ENCODE measurements around the gene RNH1.

Gene RNH1

DNA sequence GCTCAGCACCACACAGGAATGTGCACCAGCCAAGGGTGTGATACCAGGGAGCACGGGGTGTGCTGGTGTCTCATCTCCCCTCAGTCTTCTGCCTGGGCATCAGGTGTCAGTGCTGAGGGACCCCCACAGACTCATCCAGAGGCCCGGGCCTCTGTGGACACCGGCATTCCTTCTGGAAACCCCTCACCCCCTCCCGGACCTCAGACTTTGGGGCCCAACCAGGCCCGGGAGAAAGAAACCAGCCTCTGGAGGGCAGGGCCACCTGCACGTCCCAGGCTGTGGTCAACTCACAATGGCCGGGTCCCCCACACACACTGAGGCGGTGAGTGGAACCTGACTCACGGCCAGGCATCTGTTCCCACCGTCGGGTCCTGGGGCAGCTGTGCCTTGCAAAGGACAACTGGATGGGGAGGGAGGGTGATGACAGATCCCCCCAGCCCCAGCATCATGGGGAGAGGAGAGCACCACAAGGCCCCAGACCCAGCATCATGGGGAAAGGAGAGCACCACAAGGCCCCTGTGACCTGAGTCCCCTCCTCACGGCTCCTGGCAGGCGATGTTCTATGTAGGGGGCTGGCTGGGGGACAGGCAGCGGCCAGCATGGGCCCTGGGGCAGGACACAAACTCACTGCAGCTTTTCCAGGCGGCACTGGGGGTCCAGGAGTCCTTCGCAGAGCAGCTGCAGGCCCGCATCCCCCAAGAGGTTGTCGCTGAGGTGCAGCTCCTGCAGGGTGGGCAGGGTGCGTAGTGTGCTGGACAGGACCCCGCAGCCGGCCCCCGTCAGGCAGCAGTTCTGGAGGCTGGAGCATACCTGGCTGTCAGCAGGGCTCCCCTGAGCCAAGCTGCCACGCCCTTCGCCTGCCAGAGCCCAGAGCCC is 7.6 kb downstream of the RNH1 start:
- DNase-seq (ENCODE audit: low read depth in 2 of 2) = no peak

DNA sequence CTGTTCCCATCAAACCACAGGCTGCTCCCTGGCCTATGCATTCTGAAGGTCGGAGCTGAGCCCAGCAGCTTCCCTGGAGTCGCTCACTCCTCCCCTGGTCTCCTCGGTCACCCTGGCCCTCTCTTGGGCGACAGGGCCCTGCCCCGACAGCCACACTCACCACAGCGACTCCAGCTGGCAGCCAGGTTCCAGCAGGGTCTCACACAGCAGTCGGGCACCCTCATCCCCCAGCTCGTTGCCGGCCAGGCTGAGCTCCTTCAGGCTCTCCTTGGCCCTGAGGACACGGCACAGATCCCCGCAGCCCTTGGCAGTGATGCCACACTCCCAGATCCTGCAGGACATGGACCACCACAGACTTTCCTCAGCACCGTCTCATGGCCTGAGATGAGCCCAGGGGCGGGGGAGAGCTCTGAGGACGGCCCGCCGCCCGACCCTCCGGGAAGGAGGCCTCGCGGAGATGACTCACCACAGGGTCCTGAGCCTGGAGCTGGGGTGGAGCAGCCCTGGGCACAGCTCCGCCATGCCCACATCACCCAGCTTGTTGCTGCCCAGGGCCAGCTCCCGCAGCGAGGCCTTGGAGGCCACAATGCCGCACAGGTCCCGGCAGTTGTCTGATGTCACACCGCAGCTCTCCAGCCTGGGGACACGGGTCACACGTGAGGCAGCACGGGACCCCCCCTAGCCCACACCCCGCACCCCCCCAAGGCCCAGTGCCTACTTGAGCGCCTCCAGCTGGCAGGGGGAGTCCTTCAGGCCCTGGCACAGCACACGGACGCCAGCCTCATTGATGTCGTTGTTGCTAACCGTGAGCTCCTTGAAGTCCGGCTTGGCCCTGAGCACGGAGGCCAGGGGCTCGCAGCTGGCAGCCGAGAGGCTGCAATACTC is 8.5 kb downstream of the RNH1 start:
- DNase-seq (ENCODE audit: low read depth in 2 of 2) = no peak

DNA sequence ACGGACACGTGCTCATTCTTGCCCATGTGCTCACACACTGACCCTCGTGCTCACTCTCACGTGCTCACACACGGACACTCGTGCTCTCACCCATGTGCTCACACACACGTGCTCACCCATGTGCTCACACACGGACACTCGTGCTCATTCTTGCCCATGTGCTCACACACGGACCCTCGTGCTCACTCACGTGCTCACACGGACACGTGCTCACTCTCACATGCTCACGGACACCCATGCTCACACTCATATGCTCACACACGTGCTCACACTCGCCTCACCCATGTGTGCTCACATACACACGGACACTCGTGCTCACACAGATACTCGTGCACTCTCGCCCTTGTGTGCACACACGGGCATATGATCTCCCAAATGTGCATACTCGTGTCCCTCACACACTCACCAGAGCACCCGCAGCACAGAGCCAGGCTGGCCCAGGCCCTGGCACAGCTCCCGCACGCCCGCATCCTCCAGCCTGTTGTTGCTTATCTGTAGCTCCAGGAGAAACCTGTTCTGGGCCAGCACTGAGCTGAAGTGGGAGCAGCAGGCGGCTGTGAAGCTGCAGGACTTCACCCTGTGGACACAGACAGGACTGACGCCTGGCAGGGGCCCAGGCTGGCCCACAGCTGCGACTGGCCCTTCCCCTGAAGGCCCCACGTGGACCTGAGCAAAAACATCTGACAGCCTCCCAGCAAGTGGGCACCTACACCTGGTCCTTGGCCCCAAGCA is 9.3 kb downstream of the RNH1 start:
- no peak for DNase-seq (ENCODE audit: low read depth in 2 of 2)

DNA sequence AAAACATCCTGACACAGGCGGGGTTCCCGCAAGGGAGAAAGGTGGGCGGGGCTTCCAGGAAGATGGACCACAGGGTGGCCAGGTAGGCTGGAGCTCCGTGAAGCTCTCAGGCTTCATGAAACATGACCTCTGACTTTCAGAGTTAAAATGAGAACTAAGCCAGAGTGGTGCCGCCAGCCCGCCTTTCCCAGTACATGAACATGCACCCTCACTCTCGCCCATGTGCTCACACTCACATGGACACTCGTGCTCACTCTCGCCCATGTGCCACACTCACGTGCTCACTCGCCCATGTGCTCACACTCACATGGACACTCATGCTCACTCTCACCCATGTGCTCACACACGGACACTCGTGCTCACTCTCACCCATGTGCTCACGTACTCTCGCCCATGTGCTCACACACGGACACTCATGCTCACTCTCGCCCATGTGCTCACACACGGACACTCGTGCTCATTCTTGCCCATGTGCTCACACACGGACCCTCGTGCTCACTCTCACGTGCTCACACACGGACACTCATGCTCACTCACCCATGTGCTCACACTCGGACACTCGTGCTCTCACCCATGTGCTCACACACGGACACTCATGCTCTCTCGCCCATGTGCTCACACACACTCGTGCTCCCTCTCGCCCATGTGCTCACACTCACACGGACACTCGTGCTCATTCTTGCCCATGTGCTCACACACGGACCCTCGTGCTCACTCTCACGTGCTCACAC is 10.0 kb downstream of the RNH1 start:
- no peak for DNase-seq (ENCODE audit: low read depth in 2 of 2)

DNA sequence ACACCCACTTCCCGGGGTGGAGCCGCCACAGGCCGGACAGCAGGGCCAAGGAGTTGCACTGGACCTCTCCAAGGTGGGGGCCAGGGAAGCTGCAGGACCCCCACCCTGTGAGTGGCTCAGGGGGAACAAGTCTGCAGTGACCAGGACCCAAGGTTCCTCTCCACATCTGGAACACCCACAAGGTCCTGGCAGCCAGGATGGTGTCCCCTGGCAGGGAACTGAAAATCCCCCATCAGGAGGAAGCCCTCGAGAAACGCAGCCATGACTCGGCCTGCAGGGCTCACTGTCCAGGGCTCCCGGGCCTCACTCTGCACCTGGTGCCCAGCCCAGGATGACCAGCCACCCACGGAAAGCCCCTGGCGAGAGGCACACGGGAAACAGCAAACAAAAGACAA is 11.5 kb downstream of the RNH1 start:
- DNase-seq (ENCODE audit: low read depth in 2 of 2) = no peak

DNA sequence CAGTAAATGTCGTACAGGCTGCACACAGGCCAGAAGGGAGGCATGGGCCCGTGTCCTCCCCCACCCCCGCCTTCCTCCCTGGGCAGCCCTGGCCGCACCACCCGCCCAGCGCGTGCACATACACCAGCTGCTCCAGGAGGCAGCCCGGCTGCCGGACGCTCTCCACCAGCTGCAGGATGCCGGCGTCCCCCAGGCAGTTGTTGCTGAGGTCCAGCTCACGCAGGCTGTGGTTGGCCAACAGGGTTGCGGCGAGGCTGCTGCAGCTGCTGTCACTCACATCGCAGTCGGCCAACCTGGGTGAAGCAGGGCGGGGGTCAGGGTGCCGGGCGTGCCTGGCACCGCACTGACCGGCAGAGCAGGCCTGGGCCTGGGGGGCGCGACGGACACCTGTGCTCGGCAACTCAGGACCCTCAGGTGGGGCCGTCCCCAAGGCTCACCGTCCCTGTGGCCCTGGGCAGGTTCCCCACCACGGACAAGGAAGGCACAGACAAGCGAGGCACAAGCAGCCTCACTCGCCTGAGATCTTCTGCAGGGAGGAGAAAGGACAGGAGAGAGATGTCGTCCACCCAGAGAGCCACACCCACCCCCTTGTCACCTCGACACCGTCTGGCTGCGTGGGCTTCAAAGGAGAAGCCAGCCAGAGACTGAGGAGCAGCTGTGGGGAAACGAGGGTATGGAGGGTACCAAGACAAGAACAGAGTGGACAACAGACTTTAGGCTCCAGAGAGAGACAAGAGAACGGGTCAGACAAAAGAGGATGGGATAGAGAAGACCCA is 12.1 kb downstream of the RNH1 start:
- no peak for DNase-seq (ENCODE audit: low read depth in 2 of 2)

DNA sequence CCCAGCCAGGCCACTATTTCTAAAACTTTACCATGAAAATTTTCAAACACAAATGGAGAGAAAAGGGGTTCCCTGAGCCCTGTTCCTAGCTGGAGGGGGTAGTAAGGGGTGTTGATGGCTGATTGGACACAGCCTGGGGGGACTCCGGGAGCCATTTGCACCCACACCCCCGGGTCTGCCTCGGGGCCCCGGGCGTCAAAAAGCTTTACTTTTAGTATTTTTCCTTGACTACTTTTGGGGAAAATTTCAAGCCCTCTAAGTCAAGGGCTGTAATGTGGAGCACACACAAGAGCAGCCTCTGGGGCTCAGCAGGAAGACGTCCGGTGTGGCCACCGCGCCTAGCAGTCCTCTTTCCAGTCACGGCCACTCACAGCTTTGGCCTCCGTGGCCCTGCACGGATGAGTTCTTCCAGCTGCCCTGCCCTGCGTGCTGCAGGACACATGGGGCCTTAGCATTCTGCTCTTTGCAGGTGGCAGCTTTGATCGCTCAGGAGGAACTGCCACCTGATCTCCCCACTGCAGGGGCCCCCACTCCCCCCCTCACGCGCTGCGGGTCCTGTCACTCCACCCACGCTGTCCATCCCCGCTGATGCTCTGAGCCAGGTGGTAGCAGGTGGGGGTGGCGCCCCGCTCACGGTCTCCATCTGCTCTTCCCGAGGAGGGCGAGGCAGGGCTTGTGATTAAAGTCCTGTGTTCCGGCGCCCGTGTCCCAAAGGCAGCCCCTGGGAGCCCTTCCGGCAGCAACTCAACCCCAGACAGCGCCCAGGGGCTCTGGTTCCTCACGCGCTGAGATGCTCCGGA is 14.4 kb downstream of the RNH1 start:
- no peak for DNase-seq (ENCODE audit: low read depth in 2 of 2)

DNA sequence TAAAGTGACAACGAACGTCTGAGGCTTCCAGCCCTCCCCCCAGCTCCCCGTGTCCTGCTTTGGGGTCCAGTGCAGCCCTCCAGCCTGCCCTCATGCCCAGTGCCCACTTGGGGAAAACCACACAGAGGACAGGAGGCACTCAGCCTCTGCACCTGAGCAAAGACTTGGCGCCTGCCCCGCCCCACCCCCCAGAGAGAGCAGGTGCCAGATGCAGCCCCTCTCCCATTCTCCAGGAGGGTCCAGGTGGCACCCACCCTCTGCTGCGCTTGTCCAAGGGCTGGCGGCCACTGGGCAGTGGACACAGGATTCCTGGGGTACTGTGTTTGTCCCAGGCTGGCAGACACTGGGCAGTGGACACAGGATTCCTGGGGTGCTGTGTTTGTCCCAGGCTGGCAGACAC is 15.7 kb downstream of the RNH1 start:
- DNase-seq (ENCODE audit: low read depth in 2 of 2) = no peak

DNA sequence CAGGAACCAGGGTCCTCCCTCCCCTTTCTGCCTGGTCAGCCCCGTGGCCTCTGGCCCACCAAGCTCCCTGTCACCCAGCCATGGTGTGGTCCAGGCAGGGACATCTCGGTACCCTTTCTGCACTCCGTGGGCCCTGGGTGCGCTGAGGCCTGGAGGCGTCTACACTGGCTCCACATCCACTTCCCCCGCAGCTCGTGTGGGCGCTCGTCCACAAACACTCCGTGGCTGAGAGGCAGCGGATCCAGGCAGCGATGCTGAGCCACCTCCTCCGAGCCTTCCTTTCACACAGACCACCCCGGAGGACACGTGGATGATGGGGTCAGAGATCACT is 16.1 kb downstream of the RNH1 start:
- DNase-seq (ENCODE audit: low read depth in 2 of 2) = no peak

DNA sequence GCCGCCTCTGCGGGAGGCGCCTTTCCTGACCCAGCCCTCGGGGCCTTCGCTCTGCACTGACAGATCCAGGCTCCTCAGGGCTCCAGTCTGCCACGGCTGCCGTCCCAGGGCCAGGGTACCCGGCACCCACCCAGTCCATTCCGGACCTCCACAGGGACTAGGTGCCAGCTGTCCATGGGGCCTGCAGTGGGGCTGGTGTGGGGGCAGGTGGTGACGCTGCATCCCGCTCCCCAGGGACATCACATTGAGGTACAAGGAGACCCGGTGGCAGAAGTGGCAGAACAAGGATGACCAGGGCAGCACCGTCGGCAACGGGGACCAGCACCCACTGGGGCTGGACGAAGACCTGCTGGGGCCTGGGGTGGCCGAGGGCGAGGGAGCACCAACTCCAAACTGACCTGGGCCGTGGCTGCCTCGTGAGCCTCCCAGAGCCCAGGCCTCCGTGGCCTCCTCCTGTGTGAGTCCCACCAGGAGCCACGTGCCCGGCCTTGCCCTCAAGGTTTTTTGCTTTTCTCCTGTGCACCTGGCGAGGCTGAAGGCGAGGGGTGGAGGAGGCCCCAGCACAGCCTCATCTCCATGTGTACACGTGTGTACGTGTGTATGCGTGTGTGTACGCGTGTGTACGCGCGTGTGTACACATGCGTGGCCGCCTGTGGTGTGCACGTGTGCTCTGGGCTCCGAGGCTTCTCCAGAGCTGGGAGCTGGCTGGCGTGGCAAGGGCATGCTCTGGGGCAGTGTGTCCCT is 16.7 kb downstream of the RNH1 start:
- DNase-seq (ENCODE audit: low read depth in 2 of 2) = no peak

DNA sequence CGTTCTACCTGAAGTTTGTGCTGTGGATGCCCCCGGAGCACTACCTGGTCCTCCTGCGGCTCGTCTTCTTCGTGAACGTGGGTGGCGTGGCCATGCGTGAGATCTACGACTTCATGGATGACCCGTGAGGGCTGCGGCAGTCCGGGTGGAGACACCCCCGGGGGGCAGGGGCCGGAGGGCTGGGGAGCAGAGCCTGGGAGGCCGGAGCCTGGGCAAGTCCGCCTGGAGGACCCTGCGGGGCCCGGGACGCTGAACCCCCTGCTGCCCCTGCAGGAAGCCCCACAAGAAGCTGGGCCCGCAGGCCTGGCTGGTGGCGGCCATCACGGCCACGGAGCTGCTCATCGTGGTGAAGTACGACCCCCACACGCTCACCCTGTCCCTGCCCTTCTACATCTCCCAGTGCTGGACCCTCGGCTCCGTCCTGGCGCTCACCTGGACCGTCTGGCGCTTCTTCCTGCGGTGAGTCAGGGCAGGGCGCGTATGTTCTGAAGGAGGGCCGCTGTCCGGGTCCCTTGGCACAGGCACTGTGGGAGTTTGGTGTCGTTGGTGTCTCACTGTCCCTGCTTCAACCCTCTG is 17.3 kb downstream of the RNH1 start:
- DNase-seq (ENCODE audit: low read depth in 2 of 2) = no peak

DNA sequence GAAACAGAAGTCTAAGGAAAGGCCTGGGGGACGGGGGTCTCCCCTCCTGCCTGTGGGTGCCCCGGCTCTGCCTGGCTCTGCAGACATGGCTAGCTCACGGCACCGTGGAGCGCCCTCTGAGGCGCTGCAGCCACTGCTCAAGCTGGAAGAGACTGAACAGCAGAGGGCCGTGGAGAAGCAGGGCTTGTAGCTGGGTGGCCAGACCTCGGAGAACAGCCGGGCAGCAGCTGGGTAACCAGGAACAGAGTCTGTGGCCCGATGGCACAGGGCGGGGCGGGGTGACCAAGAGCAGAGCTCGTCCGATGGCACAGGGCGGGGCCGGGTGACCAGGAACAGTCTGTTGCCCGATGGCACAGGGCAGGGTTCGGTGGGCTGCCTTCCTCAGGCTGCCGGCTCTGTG is 18.1 kb downstream of the RNH1 start:
- DNase-seq (ENCODE audit: low read depth in 2 of 2) = no peak

DNA sequence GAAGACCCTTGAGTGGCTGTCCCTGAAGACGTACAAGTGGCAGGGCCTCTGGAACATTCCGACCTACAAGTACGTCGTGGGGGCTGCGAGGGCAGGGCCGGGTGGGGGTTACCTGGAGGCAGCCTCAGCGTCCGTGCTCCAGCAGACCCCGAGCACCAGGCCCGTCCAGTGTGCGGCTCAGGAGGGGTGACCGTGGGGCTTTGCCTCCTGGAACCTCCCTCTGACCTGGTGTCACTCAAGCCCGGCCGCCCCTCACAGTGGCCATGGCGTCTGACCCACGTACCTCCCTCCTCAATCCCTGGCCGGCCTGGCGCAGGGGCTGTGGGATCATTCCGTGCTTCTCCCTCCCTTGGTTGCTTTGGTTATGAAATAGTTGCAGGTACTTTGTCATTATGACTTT is 18.5 kb downstream of the RNH1 start:
- no peak for DNase-seq (ENCODE audit: low read depth in 2 of 2)

DNA sequence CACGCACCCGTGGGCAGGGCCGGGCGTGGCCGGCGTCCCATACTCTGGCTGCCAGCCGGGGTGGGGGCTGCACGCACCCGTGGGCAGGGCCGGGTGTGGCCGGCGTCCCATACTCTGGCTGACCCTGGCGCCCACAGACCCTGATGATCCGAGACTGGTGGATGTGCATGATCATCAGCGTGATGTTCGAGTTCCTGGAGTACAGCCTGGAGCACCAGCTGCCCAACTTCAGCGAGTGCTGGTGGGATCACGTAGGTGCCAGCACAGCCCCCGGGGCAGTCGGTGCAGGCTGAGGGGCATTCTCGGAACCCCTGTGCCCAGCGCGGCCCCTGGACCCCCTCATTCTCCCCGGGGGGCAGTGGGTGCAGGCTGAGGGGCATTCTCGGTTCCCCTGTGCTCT is 19.0 kb downstream of the RNH1 start:
- no peak for DNase-seq (ENCODE audit: low read depth in 2 of 2)

DNA sequence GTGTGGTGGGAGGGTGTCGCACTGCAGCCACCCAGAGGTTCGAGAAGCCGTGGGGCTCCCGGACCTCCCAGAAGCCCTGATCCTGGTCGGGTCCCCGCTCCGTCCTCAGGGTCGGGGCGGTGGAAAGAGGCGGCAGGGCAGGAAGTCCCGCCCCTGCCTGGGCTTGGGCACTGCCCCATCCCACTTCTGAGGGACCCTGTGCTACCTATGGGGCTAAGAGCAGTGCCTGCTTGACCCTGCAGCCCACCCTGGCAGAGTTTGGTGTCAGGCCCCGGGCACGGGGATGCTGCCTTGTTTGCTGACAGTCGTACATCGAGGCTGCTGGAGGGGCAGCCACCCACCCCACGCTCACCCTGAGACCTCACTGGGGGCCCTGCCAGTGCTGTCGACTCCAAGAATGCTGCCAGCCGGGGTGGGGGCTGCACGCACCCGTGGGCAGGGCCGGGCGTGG is 19.4 kb downstream of the RNH1 start:
- no peak for DNase-seq (ENCODE audit: low read depth in 2 of 2)

DNA sequence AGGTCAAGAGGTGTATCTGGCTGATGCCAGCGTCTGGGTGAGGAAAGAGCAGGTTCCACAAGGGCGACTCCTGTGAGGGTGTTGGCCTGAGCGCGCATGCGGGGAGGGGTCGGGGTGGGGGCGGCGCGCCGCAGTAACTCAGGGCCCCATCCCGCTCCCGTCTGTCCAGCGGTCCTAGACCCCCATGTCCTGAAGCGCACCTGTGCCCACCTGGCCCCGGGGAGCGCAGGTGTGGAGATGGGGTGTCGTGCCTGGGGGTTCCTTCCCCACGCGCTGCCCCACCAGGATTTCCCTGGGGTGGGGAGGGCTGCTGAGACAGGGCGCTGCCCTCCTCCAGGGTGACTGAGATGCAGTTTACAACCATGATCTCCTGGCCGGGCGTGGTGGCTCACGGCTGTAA is 20.9 kb downstream of the RNH1 start:
- no peak for DNase-seq (ENCODE audit: low read depth in 2 of 2)

DNA sequence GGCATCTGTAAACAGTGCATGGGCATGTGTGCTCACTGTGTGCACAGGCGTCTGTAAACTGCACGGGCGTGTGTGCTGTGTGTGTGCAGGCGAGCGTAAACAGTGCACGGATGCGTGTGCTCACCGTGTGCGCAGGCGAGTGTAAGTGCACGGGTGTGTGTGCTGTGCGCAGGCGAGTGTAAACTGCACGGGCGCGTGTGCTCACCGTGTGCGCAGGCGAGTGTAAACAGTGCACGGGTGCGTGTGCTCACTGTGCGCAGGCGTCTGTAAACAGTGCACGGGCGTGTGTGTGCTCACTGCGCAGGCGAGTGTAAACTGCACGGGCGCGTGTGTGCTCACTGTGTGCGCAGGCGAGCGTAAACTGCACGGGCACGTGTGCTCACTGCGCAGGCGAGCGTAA is 22.4 kb downstream of the RNH1 start:
- DNase-seq (ENCODE audit: low read depth in 2 of 2) = no peak

DNA sequence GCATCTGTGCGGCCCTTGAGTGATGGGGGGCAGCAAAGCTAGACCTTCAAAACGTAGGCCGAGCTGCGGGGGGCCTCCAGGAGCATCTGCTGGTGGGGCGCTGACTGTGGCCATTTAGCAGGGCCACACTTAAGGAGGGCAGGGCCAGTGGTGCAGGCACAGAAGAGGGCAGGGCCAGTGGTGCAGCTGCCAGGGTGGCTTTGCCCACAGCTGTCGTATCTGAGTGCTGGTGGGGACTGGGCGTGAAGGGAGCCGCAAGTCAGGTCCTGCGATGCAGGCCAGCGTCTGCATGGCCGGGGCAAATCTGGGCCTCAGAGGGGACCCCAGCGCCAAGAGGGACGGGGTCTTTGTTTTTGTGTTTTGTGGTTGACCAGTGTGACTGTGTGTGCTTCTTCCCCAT is 27.7 kb downstream of the RNH1 start:
- DNase-seq (ENCODE audit: low read depth in 2 of 2) = no peak
